Lung microvascular endothelial cell (primary cell): Measurements from ENCODE around the gene SEC24C. TPM values are rescaled to one million over a fixed set of nuclear protein-coding genes. Genes with fewer than 3 reads are reported as not detected.
"Not testable (repeated sequence)": the region's sequence is repeated elsewhere in the genome, so short reads cannot be mapped to it uniquely, and the experiment has no call there.

ENCODE experiments used
- DNase-seq, 2 donors: peaks; one replicate each; pipeline versions ENCODE4 v3.0.0 to v3.0.0-alpha.2; 2010; ENCODE audit warnings: low read depth in 2 of 2
- total RNA-seq: library from RNA; depleted of rRNA; stranded (reverse); fragments of >200 nt; gene quantifications from 2 replicates; pipeline ENCODE4 v1.2.1, GENCODE V29; 2014

The SEC24C gene
- total RNA-seq, 1 donor from 2014 or later, result 52.8 TPM

DNA sequence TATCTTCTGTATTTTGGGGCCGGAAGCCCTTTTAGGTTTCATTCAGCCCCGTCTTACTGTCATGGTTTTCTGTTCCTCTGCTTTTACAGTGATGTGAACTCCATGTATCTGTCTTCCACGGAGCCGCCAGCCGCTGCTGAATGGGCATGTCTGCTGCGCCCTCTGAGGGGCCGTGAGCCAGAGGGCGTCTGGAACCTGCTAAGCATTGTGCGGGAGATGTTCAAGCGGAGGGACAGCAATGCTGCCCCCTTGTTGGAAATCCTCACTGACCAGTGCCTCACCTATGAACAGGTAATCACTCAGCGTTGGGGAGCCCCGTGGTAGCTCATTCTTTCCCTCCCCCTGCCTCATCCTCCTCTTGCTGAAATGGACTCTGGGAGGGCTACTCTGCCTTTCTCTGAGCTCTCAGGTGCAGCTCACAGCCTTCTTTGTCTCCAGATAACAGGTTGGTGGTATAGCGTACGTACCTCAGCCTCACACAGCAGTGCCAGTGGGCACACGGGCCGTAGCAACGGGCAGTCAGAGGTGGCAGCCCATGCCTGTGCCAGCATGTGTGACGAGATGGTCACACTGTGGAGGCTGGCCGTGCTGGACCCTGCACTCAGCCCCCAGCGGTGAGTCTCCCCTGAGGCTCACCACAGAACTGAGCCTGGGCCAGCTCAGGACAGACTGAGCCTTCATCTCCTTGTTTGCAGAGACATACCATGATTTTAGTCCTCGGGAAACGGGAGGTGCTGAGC is 46.9 kb downstream of the SEC24C start:
- DNase-seq, result no peak

- DNase-seq, result no peak
Observed at GRCh38 chr10:73791871-73792400, 47.8 kb downstream of the SEC24C start.

GRCh38 chr10:73793456-73793855 is 49.3 kb downstream of the SEC24C start:
- no peak for DNase-seq

DNA sequence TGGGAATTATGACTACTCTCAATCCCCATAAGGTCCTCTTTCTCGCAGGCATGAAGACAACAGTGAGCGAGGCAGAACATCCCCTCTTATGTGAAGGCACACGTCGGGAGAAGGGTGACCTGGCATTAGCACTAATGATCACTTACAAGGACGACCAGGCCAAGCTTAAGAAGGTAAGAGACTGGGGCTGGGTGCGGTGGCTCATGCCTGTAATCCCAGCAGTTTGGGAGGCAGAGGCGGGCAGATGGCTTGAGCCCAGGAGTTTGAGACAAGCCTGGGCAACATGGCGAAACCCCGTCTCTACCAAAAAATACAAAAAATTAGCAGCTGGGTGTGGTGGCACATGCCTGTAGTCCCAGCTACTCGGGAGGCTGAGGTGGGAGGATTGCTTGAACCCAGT is 51.3 kb downstream of the SEC24C start:
- DNase-seq, result not testable (repeated sequence)

DNA sequence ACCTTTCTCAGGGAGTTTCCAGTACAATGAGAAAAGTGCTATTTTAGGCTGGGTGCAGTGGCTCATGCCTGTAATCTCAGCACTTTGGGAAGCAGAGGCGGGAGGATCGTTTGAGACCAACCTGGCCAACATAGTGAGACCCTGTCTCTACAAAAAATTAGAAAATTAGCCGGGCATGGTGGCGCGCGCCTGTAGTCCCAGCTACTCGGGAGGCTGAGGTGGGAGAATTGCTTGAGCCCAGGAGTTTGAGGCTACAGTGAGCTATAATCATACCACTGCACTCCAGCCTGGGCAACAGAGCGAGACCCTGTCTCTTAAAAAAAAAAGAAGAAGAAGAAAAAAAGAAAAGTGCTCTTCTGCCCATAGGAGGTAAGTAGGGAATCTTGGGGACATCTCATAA is 51.9 kb downstream of the SEC24C start:
- not testable (repeated sequence) for DNase-seq

- no peak for DNase-seq
Observed at GRCh38 chr10:73796766-73797165, 52.6 kb downstream of the SEC24C start.

- DNase-seq, result no peak
Observed at GRCh38 chr10:73797324-73798025, 53.3 kb downstream of the SEC24C start.

DNA sequence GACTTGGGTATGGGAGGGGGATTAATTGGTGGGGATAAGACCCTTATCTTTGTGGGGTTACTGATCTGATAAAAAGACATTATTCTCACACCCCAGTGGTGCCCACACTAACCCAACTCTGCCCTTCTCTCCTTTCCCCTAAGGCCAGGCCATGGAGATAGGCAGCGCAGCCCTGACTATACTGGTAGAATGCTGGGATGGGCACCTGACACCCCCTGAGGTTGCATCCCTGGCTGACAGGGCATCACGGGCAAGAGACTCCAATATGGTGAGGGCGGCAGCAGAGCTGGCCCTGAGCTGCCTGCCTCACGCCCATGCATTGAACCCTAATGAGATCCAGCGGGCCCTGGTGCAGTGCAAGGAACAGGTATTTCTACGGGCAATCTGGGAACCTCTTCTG is 53.9 kb downstream of the SEC24C start:
- DNase-seq, result no peak

DNA sequence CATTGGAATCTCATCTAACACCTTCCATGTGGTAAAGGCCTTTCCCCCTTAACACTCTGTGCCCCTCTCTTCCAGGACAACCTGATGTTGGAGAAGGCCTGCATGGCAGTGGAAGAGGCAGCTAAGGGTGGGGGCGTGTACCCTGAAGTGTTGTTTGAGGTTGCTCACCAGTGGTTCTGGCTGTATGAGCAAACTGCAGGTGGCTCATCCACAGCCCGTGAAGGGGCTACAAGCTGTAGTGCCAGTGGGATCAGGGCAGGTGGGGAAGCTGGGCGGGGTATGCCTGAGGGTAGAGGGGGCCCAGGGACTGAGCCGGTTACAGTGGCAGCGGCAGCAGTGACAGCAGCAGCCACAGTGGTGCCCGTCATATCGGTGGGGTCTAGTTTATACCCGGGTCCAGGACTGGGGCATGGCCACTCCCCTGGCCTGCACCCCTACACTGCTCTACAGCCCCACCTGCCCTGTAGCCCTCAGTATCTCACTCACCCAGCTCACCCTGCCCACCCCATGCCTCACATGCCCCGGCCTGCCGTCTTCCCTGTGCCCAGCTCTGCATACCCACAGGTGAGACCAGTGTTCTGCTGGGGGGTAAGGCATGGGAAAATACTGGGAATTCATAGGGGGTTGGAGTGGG is 54.9 kb downstream of the SEC24C start:
- no peak for DNase-seq

DNA sequence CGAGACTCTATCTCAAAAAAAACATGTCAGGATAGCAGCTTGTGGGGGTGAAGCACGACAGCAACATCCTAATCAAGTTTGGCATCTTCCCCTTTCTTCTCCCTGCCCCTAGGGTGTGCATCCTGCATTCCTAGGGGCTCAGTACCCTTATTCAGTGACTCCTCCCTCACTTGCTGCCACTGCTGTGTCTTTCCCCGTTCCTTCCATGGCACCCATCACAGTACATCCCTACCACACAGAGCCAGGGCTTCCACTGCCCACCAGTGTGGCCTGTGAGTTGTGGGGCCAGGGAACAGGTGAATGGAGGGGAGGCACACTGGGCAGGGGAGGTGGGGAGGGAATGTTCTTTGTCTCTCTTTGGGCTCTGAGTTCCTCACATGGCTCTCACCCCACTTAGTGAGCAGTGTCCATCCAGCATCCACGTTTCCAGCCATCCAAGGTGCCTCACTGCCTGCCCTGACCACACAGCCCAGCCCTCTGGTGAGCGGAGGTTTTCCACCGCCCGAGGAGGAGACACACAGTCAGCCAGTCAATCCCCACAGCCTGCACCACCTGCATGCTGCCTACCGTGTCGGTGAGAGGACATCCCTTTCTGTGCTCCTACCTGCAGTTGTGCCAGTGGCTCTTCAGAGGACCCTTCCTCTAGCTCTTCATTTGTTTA is 55.9 kb downstream of the SEC24C start:
- DNase-seq, result no peak

- DNase-seq, result no peak
Observed at GRCh38 chr10:73800560-73801252, 56.5 kb downstream of the SEC24C start.

DNA sequence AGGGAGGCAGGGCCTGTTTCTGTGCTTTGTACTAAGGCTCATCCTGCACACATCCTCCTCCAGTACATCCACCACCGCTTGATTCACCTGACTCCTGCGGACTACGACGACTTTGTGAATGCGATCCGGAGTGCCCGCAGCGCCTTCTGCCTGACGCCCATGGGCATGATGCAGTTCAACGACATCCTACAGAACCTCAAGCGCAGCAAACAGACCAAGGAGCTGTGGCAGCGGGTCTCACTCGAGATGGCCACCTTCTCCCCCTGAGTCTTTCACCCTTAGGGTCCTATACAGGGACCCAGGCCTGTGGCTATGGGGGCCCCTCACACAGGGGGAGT is 57.0 kb downstream of the SEC24C start:
- no peak for DNase-seq

GRCh38 chr10:73802276-73802991 is 58.3 kb downstream of the SEC24C start:
- no peak for DNase-seq

DNA sequence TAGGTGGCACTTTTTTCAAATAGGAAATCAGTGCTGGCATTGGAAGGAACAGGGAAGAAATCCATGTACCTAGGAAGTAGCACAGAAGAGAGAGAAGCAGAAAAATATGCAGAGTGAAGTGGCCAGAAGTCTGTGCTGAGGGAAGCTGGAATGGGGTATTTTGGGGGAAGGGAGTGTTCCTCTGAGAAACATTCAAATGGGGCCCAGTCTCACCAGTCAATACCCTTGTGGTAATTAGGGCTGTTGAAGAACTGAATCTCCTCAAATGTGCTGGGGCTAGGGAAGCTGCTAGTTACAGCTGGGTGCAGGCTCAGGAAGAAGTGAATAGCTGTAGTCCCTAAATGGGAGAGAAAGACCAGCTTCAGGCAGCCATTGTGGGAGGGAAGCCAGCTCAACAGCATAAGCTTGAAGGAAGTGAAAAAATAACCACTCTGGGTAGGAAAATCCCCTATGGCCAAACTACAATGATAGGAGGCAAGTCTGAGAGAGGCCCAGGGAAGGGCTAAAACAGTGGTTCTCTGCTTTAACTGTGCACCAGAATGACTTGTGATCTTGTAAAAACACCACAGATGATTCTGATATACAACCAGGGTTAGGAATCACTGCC is 59.6 kb downstream of the SEC24C start:
- peak in 1 of 2 donors; percentile 31 for DNase-seq

DNA sequence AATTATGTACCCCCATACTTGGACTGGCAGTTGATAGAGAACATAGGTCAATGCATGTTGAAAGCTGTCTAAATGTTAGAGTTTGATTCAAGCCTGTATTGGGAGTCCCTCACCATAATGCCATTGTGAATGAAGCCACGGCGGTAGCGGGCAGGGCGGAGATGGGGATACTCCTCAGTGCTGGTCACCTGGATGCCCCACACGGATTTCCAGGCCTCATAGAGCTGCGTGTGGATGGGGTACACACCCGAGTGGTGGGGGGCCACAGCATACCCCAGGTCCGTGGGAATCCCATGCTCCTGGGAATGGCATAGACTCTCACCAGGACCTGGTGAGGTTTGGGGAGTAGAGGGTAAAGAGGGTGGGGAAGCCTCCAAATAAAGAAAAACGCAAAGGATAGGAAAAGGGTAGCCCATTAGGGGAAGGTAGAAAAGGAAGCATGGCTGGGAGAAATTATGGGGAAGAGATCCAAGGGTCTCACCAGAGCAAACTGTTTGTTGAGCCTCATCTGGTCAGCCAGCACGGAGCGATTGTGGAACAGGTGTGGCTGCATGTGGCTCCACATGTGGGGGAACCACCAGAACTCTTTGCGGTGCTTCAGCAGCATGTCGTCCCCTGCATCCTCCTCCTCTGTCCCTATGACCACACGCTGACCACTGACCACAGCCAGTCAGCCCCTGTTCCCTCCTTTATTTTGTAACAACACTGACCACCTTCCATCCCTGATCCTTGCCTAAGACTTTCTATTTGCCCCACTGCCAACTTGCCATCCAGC is 62.2 kb downstream of the SEC24C start:
- no peak for DNase-seq

DNA sequence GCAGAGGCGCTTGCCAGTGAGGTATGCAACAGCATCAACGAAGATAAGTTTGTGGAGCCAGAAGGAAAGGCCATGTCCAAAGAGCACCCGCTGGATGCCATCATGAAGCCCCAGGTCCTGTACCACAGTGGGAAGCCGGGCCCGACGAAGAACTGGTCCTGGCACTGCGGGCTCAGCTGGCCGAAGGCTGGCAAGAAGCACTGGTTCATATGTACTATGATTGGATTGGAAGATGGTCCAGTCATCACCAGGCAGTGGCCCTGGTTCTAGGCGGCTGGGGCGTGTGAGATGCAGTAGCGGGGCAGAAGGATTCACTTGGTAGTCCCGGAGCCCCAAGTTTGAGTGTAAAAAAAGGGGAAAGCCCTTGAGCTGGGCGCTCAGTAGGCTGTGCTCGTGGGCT is 63.3 kb downstream of the SEC24C start:
- no peak for DNase-seq

DNA sequence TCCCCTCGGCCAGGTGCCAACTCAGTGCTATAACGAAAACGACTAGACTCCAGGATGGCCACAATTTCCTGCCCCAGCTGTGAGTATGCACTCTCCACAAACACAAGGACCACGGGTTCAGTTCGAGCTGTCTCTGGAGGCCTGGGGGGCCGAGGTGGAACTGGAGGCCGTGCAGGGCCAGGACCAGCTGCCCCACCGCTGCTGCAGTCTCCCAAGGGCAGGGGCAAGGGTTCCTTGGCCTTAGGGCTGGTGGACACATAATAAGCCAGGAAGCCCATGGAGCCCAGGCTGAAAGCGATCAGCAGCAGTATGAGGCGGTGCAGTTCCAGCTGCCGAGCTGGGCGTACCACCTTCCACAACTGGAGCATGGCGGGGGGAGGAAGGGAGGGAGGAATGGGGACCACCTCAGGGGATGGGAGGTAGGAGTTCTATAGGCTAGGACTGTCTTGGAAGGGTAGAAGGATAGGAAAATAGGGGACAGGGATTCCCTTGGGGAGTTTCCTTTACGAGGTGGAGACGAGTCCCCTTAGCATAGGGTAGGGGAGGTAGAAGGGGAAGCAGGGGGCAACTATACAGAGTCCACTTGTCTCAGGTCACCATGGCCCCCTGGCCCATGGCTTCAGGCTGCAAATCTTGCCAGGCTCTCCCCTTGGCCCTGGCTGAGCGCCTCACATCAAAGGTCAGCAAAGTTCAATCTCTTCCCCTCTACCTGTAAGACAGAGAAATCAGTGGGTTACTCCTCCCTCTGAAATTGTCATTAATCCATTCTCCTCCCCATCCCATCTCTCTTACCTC is 64.0 kb downstream of the SEC24C start:
- DNase-seq, result no peak

GRCh38 chr10:73809061-73809818 is 65.1 kb downstream of the SEC24C start:
- DNase-seq, result no peak
